Epithelial cell of esophagus (primary cell): ENCODE data around the gene CLMN.

Source experiments
- DNase-seq: peaks from one replicate; pipeline ENCODE4 v3.0.0; 2010; ENCODE audit warnings: low read depth
- H3K4me3 ChIP-seq: 2 replicates; pipeline ENCODE4 v1.5.1; 2011; ENCODE audit warnings: mild to moderate bottlenecking, low read length, control low read depth
- CTCF ChIP-seq: IDR thresholded peaks from 2 replicates; pipeline ENCODE4 v1.5.1; 2011; ENCODE audit warnings: low read depth, mild to moderate bottlenecking, low read length, control low read depth, inconsistent platforms; ENCODE audit not compliant: insufficient read depth; ENCODE audit errors: missing control alignments

CLMN gene

DNA sequence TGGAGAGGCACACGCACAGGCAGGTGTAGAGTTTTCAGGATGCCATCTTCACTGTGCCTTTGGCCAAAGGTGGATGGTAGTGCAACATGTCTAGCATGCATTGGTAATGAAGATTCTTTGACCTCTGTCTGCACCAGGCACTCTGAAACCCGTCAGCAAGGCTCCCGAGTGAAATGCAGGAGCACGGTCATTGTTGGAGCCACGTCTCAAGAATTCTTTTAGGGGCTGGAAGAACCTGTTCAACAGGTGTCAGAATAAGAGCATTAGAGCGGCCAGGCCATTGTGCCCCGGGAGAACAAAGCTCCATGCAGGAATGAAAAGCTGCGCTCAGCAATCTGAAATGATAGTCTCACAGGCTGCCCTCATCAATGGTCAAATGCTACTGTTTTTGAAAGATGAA, 122.2 kb downstream of the CLMN start:
- H3K4me3 ChIP-seq: no peak overlapping the region
- TF ChIP-seq CTCF: no peak
- DNase-seq: peak; percentile 75

DNA sequence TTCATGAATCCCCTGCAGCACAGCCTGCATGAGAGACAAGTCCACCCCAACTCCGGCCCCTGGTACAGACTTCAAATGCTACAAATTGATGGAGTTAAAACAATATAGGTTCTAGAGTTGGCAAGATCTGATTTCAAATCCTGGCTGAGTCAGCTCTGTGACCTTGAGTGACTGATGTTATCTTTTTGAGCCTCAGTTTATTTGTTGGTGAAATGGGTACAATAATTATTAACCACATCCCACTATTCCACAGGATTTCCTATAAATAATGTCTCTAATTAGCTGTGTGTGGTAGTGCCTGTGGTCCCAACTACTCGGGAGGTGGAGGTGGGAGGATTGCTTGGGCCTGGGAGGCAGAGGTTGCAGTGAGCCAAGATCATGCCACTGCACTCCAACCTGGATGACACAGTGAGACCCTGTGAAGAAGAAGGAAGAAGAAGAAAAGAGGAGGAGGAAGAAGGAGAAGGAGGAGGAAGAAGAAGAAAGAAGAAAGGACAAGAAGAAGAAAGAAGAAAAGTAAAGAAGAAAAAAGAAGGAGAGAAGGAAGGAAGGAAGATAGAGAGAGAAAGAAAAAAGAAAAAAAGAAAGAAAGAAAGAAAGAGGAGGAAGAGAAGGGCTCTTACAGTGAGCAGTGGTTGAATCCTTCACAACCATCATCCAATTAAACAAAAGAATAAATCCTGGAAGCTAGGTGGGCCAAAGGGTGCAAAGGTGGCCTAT, 122.7 kb downstream of the CLMN start:
- TF ChIP-seq CTCF: no peak
- no peak overlapping the region for H3K4me3 ChIP-seq
- DNase-seq: no peak

DNA sequence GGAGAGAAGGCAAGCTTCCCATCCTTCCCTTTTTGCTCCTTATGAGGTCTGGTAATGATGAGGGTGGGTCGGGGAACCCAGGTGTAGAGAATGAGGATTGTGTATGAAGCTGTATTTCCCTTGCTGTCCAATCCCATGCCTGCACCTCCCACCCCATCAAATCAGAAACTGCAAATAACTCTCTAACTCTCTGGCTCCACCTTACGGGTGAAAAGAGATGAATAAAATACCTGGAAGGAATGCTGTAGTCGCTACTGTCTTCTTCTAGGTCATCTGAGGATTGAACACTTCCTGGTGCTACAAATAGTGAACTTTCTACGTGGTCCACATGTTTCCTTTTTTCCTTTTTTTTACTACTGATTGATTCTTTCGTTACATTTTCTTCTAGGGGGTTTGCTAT, 123.4 kb downstream of the CLMN start:
- peak; percentile 26 for DNase-seq
- TF ChIP-seq CTCF: peak; percentile 2
- H3K4me3 ChIP-seq: no peak overlapping the region

DNA sequence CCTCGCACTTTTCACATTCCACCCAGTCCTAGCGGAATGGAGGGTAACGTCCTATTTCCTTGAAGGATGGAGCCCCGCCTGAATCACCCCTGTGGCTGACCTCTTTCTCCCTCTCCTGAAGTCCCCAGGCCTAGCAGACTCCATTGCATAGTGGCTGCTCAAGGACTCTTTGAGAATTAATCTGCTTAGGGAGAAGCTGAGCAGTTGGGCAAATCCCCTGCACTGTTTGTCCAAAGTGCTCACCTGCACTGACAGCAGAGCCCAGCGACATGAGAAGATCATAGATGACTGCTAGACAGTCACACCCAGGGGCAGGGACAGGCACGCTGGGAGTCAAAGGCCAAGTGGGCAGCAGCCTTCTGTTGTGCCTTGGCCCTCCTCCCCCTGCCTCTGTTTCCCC, 124.7 kb downstream of the CLMN start:
- no peak for TF ChIP-seq CTCF
- DNase-seq: no peak
- H3K4me3 ChIP-seq: no peak overlapping the region

DNA sequence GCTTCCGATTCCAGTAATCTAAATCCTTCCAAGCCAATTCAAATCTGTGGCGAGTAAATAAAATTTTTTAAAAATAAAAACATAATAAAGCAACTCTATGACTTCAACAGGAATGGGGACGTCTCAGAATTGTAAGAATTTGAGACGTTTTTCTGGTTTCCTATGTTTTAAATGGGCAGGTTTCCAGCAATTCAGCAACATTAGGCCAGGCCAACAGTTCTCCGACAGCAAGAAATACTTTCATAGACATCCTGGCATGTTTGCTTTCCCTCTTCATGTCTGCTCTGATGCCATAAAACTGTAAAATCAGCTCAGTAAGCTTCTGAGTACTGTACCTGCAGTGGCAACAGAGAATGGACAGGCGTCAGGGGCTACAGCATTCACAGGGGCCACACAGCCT, 126.6 kb downstream of the CLMN start:
- no peak for DNase-seq
- H3K4me3 ChIP-seq: no peak overlapping the region
- TF ChIP-seq CTCF: no peak

DNA sequence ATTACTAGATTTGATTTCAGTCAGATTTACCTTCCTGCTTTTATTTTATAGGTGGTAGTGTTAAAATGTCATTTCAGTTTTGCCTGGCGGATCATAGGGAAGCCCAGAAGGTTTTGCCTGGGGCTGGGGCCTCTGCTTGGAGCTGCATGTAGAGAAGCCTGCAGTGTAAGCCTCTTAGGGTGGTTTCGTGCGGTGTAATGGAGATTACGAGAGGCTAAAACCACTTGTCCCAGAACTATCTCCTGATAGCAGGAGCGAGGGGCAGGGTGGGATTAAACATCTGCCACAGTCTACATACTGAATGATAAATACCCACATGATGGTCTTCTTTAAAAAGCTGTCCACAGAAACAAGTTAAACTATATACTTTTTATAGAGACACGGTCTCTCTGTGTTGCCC, 127.4 kb downstream of the CLMN start:
- DNase-seq: no peak
- H3K4me3 ChIP-seq: no peak overlapping the region
- no peak for TF ChIP-seq CTCF
